Caki2 (cell line): ENCODE data around the gene CDKN2A. TPM values are rescaled to one million over a fixed set of nuclear protein-coding genes. Genes with fewer than 3 reads are reported as not detected.
"Not testable (repeated sequence)": the region's sequence is repeated elsewhere in the genome, so short reads cannot be mapped to it uniquely, and the experiment has no call there.

Source experiments
- DNase-seq: peaks from one replicate; pipeline ENCODE4 v3.0.0-alpha.2; 2015; ENCODE audit warnings: low read depth
- in situ Hi-C: cut with HindIII; loops from 2 replicates; pipeline ENCODE4 v1.10.0; 2016; ENCODE audit warnings: low sequenced_read_pairs, low pct_unique_long_range_greater_than_20kb, mixed read lengths
- total RNA-seq: library from RNA; depleted of rRNA; stranded (reverse); fragments of >200 nt; shearing (Covaris generic); gene quantifications from 2 replicates; pipeline ENCODE4 v1.2.3, GENCODE V29; 2014; ENCODE audit warnings: low replicate concordance

The CDKN2A gene
- total RNA-seq, 1 experiment from 2014 or later: not detected

- no peak for DNase-seq
- in situ Hi-C loops: no loop called here
Observed at GRCh38 chr9:21967169-21967568, 27.0 kb downstream of the CDKN2A start.

DNA sequence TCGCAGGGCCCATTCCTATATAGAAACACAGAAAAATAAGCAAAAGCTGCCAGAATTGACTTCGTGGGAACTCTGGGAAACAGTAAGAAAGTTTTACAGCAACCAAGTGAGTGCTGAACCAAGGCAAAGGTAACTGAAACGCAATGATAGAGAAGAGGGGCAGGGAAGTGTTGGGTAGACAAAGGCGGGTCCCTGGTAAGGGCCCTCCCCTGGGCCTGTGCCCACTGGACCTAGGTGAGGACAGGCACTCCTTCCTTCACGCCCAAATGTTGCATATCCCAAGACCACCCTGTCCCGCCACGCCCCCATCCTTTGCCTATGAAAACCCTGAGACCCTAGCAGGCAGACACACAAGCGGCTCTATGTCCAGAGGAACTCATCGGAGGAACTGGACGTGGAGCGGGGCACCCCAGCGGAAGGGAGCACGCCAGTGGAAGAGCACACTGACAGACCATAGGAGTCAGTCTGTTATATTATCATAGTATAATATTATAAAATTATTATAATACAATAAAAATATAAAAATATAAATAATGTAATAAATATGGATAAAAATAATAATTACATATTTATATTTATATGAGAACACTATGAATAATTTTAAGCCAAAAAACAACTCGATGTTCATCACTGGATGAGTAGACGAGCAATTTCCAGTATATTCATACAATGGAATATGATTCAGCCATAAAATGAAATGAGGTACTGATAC lies 27.9 kb downstream of the CDKN2A start:
- no peak for DNase-seq
- in situ Hi-C loops: no loop called here

DNA sequence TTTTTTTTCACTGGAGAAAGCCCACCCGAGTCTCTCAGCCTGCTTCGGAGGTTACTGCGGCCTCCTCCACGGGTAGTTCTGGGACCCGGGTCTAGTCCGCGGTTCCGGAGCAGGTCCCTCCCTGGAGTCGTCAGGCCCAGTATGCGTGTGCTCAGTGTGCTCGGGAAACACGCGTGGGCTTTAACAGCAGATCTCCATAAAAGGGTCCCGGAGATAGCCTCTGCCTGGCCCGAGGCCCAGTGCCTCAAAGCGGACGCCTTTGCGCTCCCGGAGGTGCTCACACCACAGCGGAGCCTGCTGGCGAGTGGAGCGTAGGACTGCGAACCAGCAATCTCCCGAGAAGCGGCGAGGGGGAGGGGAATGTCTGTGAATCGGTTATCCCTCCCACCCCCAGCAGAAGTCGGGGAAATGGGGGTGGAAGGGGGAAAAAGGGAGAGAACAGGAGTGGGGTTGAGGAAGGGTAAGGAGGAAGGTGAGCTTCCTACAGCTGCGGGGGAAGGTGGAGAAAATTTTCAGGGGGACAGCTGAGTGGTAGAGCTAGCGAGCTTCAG lies 28.7 kb downstream of the CDKN2A start:
- in situ Hi-C loops: no loop called here
- no peak for DNase-seq

DNA sequence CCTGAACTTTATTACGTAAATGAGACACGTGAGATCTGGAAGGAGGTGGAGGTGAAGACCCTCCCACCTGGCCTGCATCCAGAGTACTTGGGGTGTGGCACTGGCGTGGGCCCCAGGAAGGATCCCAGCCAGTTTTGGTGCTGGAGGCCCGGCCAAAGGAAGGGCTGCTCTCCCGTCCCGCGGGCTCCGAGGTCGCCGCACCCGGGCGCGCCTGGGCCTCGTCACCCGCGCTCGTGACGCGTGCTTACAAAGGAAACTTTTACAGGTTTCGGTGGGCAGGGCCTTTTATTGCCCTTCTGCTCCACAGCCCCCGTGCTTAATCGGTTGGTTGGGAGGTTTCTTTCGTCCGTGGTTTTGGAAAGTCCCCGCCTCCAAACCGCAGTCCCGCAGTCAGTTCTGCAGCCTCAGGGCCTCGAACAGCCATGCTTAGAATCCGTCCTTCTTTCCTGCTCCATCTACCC lies 29.2 kb downstream of the CDKN2A start:
- DNase-seq: no peak

GRCh38 chr9:21961569-21961968 lies 32.6 kb downstream of the CDKN2A start:
- in situ Hi-C loops: no loop called here
- DNase-seq: no peak

More for the DNA sequence above, 29.2 kb downstream of the CDKN2A start:
- in situ Hi-C loops: no loop called here

GRCh38 chr9:21959268-21959667 lies 34.9 kb downstream of the CDKN2A start:
- in situ Hi-C loops: not testable (repeated sequence)

GRCh38 chr9:21958833-21959232 lies 35.4 kb downstream of the CDKN2A start:
- in situ Hi-C loops: no loop called here
- no peak for DNase-seq

More at GRCh38 chr9:21959268-21959667, 34.9 kb downstream of the CDKN2A start:
- DNase-seq: not testable (repeated sequence)

DNA sequence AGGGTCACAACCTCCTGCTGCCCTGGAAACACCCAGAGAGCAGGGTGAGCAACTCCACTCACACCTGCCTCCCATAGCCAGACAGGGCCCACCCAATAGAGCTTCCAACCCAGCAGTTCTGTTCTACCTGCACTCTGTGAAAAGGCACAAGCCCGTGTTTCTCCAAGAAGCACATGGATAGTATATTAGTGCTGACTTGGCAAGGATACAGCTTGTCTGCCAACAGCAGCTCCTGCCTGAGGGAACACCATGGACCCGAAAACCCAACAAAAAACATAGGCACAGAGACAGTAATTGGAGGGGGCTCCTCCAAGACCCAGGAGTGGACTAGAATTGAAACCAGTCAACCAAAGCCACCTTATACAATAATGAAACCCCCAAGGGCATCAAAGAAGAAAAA lies 48.6 kb downstream of the CDKN2A start:
- no peak for DNase-seq
- in situ Hi-C loops: no loop called here

- no peak for DNase-seq
- in situ Hi-C loops: no loop called here
Observed at GRCh38 chr9:21943464-21943863, 50.7 kb downstream of the CDKN2A start.

DNA sequence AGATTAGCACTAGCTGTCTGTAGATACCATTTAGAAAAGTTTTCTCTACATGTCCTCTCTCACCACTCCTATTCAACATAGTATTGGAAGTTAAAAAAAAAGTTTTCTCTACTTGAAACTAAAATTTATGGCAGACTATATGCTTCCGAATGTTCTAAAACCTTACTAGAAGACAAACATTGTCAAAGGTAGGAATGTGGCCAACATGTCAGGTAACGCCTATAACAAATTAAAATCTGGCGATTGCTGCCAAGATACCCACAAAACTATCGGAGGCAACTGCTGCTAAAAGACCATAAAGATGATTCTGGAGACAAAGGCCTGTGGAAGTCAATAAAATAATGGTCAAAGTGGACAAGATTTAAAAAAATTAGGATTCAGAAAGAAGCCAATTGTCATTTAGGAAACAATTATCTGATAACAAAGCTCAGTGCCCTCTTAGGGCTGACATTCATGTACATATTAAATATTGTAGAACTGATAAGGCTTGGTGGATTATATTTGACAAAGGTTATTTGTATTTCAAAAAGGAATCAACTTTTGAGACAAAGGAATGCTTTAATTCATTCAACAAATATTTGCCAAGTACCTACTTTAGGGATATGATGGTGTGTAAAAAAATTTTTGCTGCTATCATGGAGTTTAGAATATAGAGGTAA lies 52.7 kb downstream of the CDKN2A start:
- in situ Hi-C loops: no loop called here
- no peak for DNase-seq

DNA sequence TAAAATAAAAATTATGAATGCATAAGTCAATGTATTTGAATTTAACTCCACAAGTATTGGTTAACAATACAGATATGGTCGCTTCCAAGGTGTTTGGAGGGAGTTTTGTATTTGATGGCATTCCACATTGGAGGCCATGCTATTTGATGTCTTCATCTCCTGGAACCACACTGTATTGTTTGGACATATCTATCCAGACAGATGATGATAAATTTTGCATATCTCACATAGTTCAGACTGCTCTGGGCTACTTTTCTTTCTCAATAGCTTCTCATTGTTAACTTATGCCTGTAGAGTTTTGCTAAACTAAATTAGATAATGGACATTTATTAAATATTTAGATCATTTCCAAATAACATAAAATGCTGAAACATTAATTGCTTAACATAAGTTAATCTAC lies 58.0 kb downstream of the CDKN2A start:
- in situ Hi-C loops: no loop called here
- no peak for DNase-seq

GRCh38 chr9:21935631-21936030 lies 58.6 kb downstream of the CDKN2A start:
- no peak for DNase-seq
- in situ Hi-C loops: no loop called here

- DNase-seq: no peak
- in situ Hi-C loops: no loop called here
Observed at GRCh38 chr9:21933865-21934264, 60.3 kb downstream of the CDKN2A start.

GRCh38 chr9:21933281-21933680 lies 60.9 kb downstream of the CDKN2A start:
- DNase-seq: no peak
- in situ Hi-C loops: no loop called here

DNA sequence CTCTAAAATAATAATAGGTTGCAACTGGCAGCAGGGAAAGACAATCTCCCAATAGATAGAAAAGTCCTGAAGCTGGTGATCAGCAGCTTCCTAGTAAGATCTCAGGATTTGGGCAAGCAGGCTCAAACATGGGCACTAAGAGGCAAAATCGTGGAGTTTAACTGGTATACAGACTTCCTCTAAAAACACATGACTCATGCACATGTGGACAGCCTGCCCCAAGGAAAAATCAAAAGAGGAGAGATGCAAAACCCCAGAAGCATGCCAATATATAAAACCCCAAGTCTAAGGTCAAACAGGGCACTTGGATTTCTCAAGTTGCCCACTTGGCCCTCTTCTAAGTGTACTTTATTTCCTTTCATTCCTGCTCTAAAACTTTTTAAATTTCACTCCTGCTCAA lies 62.8 kb downstream of the CDKN2A start:
- DNase-seq: no peak
- in situ Hi-C loops: no loop called here

- DNase-seq: no peak
- in situ Hi-C loops: no loop called here
Observed at GRCh38 chr9:21927752-21928151, 66.4 kb downstream of the CDKN2A start.

DNA sequence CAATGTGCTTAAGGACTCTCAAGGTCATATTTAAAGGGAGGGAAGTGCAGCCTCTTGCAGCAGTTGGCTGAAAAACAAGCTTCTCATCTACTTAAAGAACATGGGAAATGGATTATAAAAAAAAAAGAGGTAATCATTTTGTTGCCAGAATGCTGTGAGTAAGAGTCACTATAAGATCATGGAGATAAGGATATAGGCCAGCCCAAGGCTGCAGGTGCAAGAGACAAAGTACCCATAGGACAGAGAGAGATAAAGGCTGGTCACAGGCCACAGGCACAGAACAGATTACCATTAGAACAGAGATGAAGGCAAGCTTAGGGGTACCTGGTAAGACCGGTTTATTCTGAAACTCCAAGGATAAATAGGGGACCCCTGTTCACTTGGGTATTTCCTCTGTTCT lies 70.5 kb downstream of the CDKN2A start:
- in situ Hi-C loops: no loop called here

GRCh38 chr9:21919377-21920362 lies 74.5 kb downstream of the CDKN2A start:
- in situ Hi-C loops: no loop called here
- peak; percentile 6 for DNase-seq

More for the DNA sequence above, 70.5 kb downstream of the CDKN2A start:
- no peak for DNase-seq
